IPS-15b (cell line): ENCODE measurements around the gene ALG11.
"Not testable (repeated sequence)": the region's sequence is repeated elsewhere in the genome, so short reads cannot be mapped to it uniquely, and the experiment has no call there.

ENCODE experiments used
- H3K27me3 ChIP-seq: one replicate; pipeline ENCODE4 v1.6.1; 2013; ENCODE audit warnings: low read length; ENCODE audit not compliant: control insufficient read depth, insufficient read depth
- H3K36me3 ChIP-seq: one replicate; pipeline ENCODE4 v1.6.1; 2013; ENCODE audit warnings: low read length; ENCODE audit not compliant: control insufficient read depth, insufficient read depth
- H3K4me1 ChIP-seq: one replicate; pipeline ENCODE4 v1.6.1; 2013; ENCODE audit warnings: mild to moderate bottlenecking, low read length; ENCODE audit not compliant: control insufficient read depth, insufficient read depth
- H3K4me3 ChIP-seq: one replicate; pipeline ENCODE4 v1.5.1; 2013; ENCODE audit warnings: low read depth, low read length
- H3K9ac ChIP-seq: one replicate; pipeline ENCODE4 v1.6.1; 2013; ENCODE audit warnings: low read depth, mild to moderate bottlenecking, low read length
- H3K9me3 ChIP-seq: one replicate; pipeline ENCODE4 v1.6.1; 2013; ENCODE audit warnings: mild to moderate bottlenecking, low read length; ENCODE audit not compliant: control insufficient read depth, insufficient read depth

The ALG11 gene

GRCh38 chr13:51980908-51981307 is 31.3 kb upstream of the ALG11 start:
- no peak overlapping the region for H3K4me3 ChIP-seq
- no peaks in the 10 kb centered on the region for H3K4me1 ChIP-seq
- H3K9me3 ChIP-seq = no peaks in the 10 kb centered on the region
- H3K27me3 ChIP-seq = no peaks in the 10 kb centered on the region
- H3K36me3 ChIP-seq = no peaks in the 10 kb centered on the region
- H3K9ac ChIP-seq = no peak overlapping the region

- H3K4me1 ChIP-seq = no peaks in the 10 kb centered on the region
- no peak overlapping the region for H3K9ac ChIP-seq
- H3K36me3 ChIP-seq = no peaks in the 10 kb centered on the region
- no peaks in the 10 kb centered on the region for H3K9me3 ChIP-seq
- H3K4me3 ChIP-seq = no peak overlapping the region
- H3K27me3 ChIP-seq = no peaks in the 10 kb centered on the region
Measured at GRCh38 chr13:51981355-51981754, 30.8 kb upstream of the ALG11 start.

- not testable (repeated sequence) for H3K36me3 ChIP-seq, H3K9ac ChIP-seq, H3K9me3 ChIP-seq, H3K4me3 ChIP-seq, H3K4me1 ChIP-seq, H3K27me3 ChIP-seq
Measured at GRCh38 chr13:51983292-51983691, 28.9 kb upstream of the ALG11 start.

- H3K27me3 ChIP-seq, H3K4me1 ChIP-seq, H3K36me3 ChIP-seq, H3K9me3 ChIP-seq, H3K4me3 ChIP-seq, H3K9ac ChIP-seq: not testable (repeated sequence)
Measured at GRCh38 chr13:51984904-51985303, 27.3 kb upstream of the ALG11 start.

GRCh38 chr13:51988988-51989618 is 23.1 kb upstream of the ALG11 start:
- Histone ChIP-seq H3K36me3 (no peaks in the 10 kb centered on the region), H3K9me3 (no peaks in the 10 kb centered on the region), H3K27me3 (no peaks in the 10 kb centered on the region), H3K4me1 (no peaks in the 10 kb centered on the region), H3K9ac (no peak overlapping the region), H3K4me3 (no peak overlapping the region)

- no peak overlapping the region for H3K4me3 ChIP-seq
- peaks cover 17% of the 10 kb centered on the region for H3K4me1 ChIP-seq
- no peak overlapping the region for H3K9ac ChIP-seq
- no peaks in the 10 kb centered on the region for H3K36me3 ChIP-seq
- no peaks in the 10 kb centered on the region for H3K27me3 ChIP-seq
- no peaks in the 10 kb centered on the region for H3K9me3 ChIP-seq
Measured at GRCh38 chr13:51993713-51994112, 18.5 kb upstream of the ALG11 start.

GRCh38 chr13:51995677-51996551 is 16.3 kb upstream of the ALG11 start:
- H3K9ac ChIP-seq = no peak overlapping the region
- peaks cover 21% of the 10 kb centered on the region for H3K4me1 ChIP-seq
- H3K9me3 ChIP-seq = no peaks in the 10 kb centered on the region
- no peak overlapping the region for H3K4me3 ChIP-seq
- no peaks in the 10 kb centered on the region for H3K27me3 ChIP-seq
- no peaks in the 10 kb centered on the region for H3K36me3 ChIP-seq

GRCh38 chr13:51996641-51997040 is 15.6 kb upstream of the ALG11 start:
- peaks cover 21% of the 10 kb centered on the region for H3K4me1 ChIP-seq

GRCh38 chr13:51997186-51997585 is 15.0 kb upstream of the ALG11 start:
- Histone ChIP-seq H3K4me3 (no peak overlapping the region), H3K27me3 (no peaks in the 10 kb centered on the region), H3K36me3 (no peaks in the 10 kb centered on the region), H3K9ac (no peak overlapping the region), H3K9me3 (no peaks in the 10 kb centered on the region), H3K4me1 (peaks cover 21% of the 10 kb centered on the region)

More at GRCh38 chr13:51996641-51997040, 15.6 kb upstream of the ALG11 start:
- no peak overlapping the region for H3K9ac ChIP-seq
- no peaks in the 10 kb centered on the region for H3K27me3 ChIP-seq
- H3K4me3 ChIP-seq = no peak overlapping the region
- no peaks in the 10 kb centered on the region for H3K36me3 ChIP-seq
- H3K9me3 ChIP-seq = no peaks in the 10 kb centered on the region

- H3K4me3 ChIP-seq = no peak overlapping the region
- no peak overlapping the region for H3K9ac ChIP-seq
- peaks cover 21% of the 10 kb centered on the region for H3K4me1 ChIP-seq
- H3K9me3 ChIP-seq = no peaks in the 10 kb centered on the region
- H3K27me3 ChIP-seq = no peaks in the 10 kb centered on the region
- no peaks in the 10 kb centered on the region for H3K36me3 ChIP-seq
Measured at GRCh38 chr13:51997641-51998330, 14.4 kb upstream of the ALG11 start.

- H3K4me3 ChIP-seq = no peak overlapping the region
- H3K36me3 ChIP-seq = no peaks in the 10 kb centered on the region
- H3K4me1 ChIP-seq = peaks cover 21% of the 10 kb centered on the region
- H3K9me3 ChIP-seq = no peaks in the 10 kb centered on the region
- H3K27me3 ChIP-seq = no peaks in the 10 kb centered on the region
- H3K9ac ChIP-seq = no peak overlapping the region
Measured at GRCh38 chr13:51998723-51999509, 13.3 kb upstream of the ALG11 start.
